ENCODE measurements around the gene C4B. TPM values are rescaled to one million over a fixed set of nuclear protein-coding genes. Genes with fewer than 3 reads are reported as not detected.

The C4B gene
- total and polyA plus RNA-seq, 2 donors (not counting 1 experiment from before 2014, with no cell fraction given): 4.7 to 7.4 TPM

GRCh38 chr6:31970604-31971271 is 43.9 kb upstream of the C4B start:
- H2AFZ ChIP-seq (ENCODE audit: insufficient read depth, low read depth, low read length, poor library complexity, severe bottlenecking): no peak overlapping the region
- peak overlapping the region; percentile 98 for H3K9ac ChIP-seq (ENCODE audit: low read length)
- no peaks in the 10 kb centered on the region for H3K9me3 ChIP-seq (ENCODE audit: control extremely low read depth in 1 of 3, control insufficient read depth in 2 of 3, insufficient read depth in 1 of 3, low read length in 2 of 3)
- H3K27ac Mint-ChIP-seq: peak overlapping the region; percentile 100
- DNase-seq (peak; percentile 36), ATAC-seq (ENCODE audit: low read depth) (no peak)
- WGBS (ENCODE audit: insufficient coverage): 89% methylated on average over 17 of the region's 18 CpGs
- H3K79me2 ChIP-seq (ENCODE audit: control insufficient read depth, insufficient read depth, low read length): peaks cover 11% of the 10 kb centered on the region
- no peaks in the 10 kb centered on the region for H3K9me3 Mint-ChIP-seq (ENCODE audit: insufficient read depth)
- intact Hi-C loops (cut with micrococcal nuclease): loop anchor here (10.0 kb wide), 4 partner anchors 136 to 1906 kb away; partner anchors contain the start of genes CLIC1, HSD17B8, POLR1H and PPP1R11
- no peaks in the 10 kb centered on the region for H3K27me3 ChIP-seq (replicated peaks in 1 of 4; ENCODE audit: control extremely low read depth in 1 of 4, control insufficient read depth in 3 of 4, insufficient read depth in 4 of 4, low read length in 3 of 4)
- peaks cover 2 to 44% of the 10 kb centered on the region in 2 experiments for H3K36me3 ChIP-seq (replicated peaks in 1 of 2; ENCODE audit: control extremely low read depth in 1 of 2, control insufficient read depth in 1 of 2, extremely low read depth in 1 of 2, insufficient read depth in 2 of 2, low read length in 1 of 2)
- peaks cover 18 to 23% of the 10 kb centered on the region in 2 donors for H3K4me1 ChIP-seq (ENCODE audit: control insufficient read depth in 2 of 2, insufficient read depth in 2 of 2, low read length in 2 of 2)
- peak overlapping the region in 2 of 5 experiments; percentile 91 to 92 for H3K4me3 ChIP-seq (ENCODE audit: control extremely low read depth in 1 of 5, extremely low read depth in 1 of 5, insufficient read depth in 1 of 5, low read depth in 2 of 5, low read length in 4 of 5)
- H3K27ac ChIP-seq (ENCODE audit: low read length in 2 of 2): peak overlapping the region; percentile 96 to 100
- ChIA-PET POLR2A (interaction anchor here (1.1 to 3.6 kb wide), 4 partner anchors 7 to 74 kb away, joined by 3 to 24 read pairs (median 6); partner anchors contain the start of genes EHMT2, NELFE and SKIC2), CTCF (interaction anchor here (1.8 kb wide), 1 partner anchor 11 kb away, joined by 10 read pairs; the partner anchor contains the start of genes NELFE and SKIC2)
- H3K4me2 ChIP-seq (replicated peaks; ENCODE audit: low read depth, low read length, poor library complexity, severe bottlenecking): peak overlapping the region; percentile 89
- TF ChIP-seq CTCF (IDR thresholded peaks at IDR 0.05) (no peak), EZH2 (IDR thresholded peaks at IDR 0.05; ENCODE audit: borderline replicate concordance, insufficient read depth, low read depth, low read length, poor library complexity, severe bottlenecking) (no peak)
- no peaks in the 10 kb centered on the region for H3K27me3 Mint-ChIP-seq
- H3K4me1 Mint-ChIP-seq: peaks cover 34% of the 10 kb centered on the region
- H3K4me3 Mint-ChIP-seq: peak overlapping the region; percentile 98
- no peaks in the 10 kb centered on the region for H4K20me1 ChIP-seq (ENCODE audit: control insufficient read depth, insufficient read depth, low read length, poor library complexity, severe bottlenecking)
